Measurements from ENCODE around the gene PRPH2.

- TF ChIP-seq CTCF (IDR thresholded peaks at IDR 0.05) (no peak), POLR2A (IDR thresholded peaks at IDR 0.05) (no peak)
These were observed 7.3 kb upstream of the PRPH2 start for GRCh38 chr6:42729731-42730130.

Data from lower leg skin (tissue), 3 donors.